Stimulated activated CD8-positive, alpha-beta memory T cell treated with anti-CD3 and anti-CD28 coated beads, Interleukin-15, amount 100 ng/mL, for 4 hours (primary cell): ENCODE results near the gene GABRA4.

Experiments
- DNase-seq, 2 donors: peaks; one replicate each; pipeline ENCODE4 v3.0.0-alpha.2; 2020; ENCODE audit warnings: low read depth in 2 of 2

The GABRA4 gene

GRCh38 chr4:46993075-46994006 lies at the start of gene GABRA4:
Gene GABRA4 (minus strand): TSS chr4:46993581. CDS start chr4:46993424, 157 bp downstream.
- no peak for DNase-seq

- no peak for DNase-seq
Observed at GRCh38 chr4:47040828-47041227, 47.4 kb upstream of the GABRA4 start.

GRCh38 chr4:47038263-47038662 lies 44.9 kb upstream of the GABRA4 start:
- no peak for DNase-seq

GRCh38 chr4:47032405-47033106 lies 39.2 kb upstream of the GABRA4 start:
- no peak for DNase-seq

- no peak for DNase-seq
Observed at GRCh38 chr4:47031751-47032404, 38.5 kb upstream of the GABRA4 start.

GRCh38 chr4:47031011-47031678 lies 37.8 kb upstream of the GABRA4 start, which contains the start of gene GABRB1:
Gene GABRB1 (plus strand): TSS chr4:47031567.
- no peak for DNase-seq

GRCh38 chr4:47017494-47017893 lies 24.1 kb upstream of the GABRA4 start:
- no peak for DNase-seq

- no peak for DNase-seq
Observed at GRCh38 chr4:47017081-47017480, 23.7 kb upstream of the GABRA4 start.

- no peak for DNase-seq
Observed at GRCh38 chr4:47013373-47013772, 20.0 kb upstream of the GABRA4 start.

- DNase-seq: no peak
Observed at GRCh38 chr4:47012676-47013075, 19.3 kb upstream of the GABRA4 start.

GRCh38 chr4:47010912-47011446 lies 17.6 kb upstream of the GABRA4 start:
- no peak for DNase-seq

GRCh38 chr4:47010347-47010911 lies 17.0 kb upstream of the GABRA4 start:
- DNase-seq: no peak

GRCh38 chr4:47002580-47002979 lies 9.2 kb upstream of the GABRA4 start:
- no peak for DNase-seq

- DNase-seq: no peak
Observed at GRCh38 chr4:47000406-47000805, 7.0 kb upstream of the GABRA4 start.

- no peak for DNase-seq
Observed at GRCh38 chr4:46999566-46999965, 6.2 kb upstream of the GABRA4 start.

GRCh38 chr4:46994007-46994405 lies 625 bp upstream of the GABRA4 start:
- DNase-seq: no peak

GRCh38 chr4:46992338-46992737 lies 1.0 kb downstream of the GABRA4 start:
- no peak for DNase-seq

GRCh38 chr4:46986922-46987638 lies 6.3 kb downstream of the GABRA4 start:
- no peak for DNase-seq

GRCh38 chr4:46984781-46985180 lies 8.6 kb downstream of the GABRA4 start:
- no peak for DNase-seq

GRCh38 chr4:46980851-46981250 lies 12.5 kb downstream of the GABRA4 start:
- DNase-seq: no peak
